ENCODE results near the gene NPY1R.

NPY1R gene

DNA sequence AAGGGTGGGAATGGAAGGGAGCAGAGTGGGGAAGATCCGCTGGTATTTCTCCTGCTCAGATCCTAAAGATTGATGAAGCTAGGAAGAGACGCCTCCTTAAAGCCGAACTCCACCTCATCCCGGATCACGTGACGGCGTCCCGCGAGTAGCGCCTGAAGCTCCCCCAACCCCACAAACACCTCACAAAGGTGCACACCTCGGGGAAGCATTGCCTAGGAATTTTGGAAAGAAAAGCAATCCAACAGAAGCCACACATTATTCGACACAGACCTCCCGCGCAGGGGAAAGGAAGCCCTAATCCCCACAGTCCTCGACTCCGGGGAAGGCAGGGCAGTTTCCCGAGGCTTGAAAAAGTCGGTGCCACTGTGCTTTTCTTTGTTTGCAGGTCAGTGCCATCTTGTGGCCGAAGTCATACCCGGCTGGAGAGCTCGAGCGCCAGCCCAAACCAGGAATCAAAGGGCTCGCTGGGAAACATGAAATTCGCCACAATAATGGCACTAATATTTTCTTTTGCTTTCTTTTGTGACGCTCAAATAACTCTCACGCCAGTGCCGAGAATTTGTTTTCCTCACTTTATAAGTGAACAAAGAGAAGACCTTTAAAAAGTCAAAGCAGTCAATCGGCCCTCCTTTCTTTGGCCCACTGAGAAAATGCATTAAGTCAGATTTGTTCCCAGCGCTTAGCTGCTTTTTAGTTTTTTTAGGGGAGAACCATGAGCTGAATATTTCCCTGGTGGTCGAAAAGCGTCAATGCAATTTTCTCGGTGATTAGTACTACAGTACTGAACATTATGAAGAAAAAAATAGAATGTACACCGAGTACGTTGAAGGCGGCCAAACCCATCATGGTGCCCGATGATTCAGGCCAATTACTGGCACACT is at the start of gene NPY1R:
TSS of gene NPY1R (minus strand) at position 71 of the 881 bp plus-strand sequence. CDS start 6,042 bp downstream, outside the sequence.
- in situ Hi-C loops (cut with MboI; ENCODE audit: low sequenced_read_pairs) = no loop called here

DNA sequence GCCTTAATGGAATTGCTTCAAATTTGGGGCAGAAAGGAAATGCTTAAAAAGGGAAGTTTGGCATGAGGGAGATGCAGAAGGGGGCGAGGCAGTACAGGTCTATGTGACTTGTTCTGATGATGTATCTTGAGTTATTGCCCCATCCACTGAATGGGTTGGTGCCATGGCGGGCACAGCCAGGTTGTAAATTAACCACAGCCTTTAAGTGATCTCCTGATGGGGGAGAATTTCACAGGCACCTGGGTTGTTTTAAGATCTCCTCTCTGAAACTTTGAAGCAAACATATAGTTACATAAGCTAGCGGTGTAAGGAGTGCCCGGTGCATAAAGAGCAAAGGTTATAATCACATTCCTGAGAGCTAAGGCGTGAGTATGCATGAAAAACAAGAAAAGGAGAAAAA is 48.3 kb upstream of the NPY1R start:
- in situ Hi-C loops (cut with MboI; ENCODE audit: low sequenced_read_pairs) = no loop called here

DNA sequence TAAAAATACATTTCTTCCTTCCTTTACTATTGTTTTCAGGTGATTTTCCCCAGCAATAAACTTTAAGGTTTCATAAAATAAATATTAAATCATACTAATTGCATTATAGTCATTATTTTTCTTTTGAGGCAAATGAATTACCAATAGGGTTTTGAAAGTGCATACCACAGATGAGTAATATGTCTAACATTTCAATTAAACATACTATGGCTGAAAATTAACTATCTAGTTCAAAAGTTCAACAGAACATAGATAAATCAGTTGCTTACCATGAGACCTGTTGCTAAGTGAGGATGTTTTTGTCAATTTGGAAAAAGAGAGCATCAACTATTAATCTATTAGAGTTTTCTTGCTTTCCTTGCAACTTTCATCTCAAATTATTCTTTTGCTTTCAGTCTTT is 46.3 kb upstream of the NPY1R start:
- in situ Hi-C loops (cut with MboI; ENCODE audit: low sequenced_read_pairs) = no loop called here

DNA sequence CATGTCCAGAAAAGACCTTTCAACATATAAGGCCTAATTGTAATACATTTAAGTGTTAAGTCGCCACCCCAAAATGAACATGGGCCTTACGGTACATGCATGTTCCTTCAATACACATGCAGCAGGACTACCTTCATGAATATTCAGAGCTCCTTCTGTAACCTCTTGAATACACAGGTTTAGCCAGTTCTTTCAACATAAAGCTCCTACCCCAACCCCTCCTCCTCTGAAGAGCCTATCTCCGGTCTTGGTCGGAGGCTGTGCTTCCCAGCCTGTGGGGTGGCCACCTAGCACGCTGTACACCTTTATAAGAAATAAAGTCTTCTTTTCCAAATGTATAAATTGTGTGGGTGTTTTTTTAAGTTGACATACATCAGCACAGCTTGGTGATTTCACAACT is 39.6 kb upstream of the NPY1R start:
- in situ Hi-C loops (cut with MboI; ENCODE audit: low sequenced_read_pairs) = no loop called here

DNA sequence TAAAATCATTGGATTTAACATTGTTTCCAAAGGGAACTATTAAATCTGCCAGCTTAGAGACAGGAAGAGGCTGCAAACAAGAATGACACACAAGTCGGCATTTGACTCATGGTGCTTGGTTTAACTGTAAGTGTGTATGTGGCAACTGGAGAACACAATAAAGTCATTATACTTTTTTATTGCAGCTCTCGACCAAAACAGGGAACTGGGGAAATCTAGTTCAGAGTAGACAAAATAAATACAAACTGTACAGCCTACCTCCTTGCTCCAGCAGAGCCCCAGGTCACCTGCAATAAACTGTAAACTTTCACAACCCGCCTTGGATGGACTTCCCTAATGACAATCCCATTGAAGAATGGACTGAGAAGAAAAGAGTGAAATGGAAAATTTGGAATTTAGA is 35.3 kb upstream of the NPY1R start:
- in situ Hi-C loops (cut with MboI; ENCODE audit: low sequenced_read_pairs) = no loop called here

DNA sequence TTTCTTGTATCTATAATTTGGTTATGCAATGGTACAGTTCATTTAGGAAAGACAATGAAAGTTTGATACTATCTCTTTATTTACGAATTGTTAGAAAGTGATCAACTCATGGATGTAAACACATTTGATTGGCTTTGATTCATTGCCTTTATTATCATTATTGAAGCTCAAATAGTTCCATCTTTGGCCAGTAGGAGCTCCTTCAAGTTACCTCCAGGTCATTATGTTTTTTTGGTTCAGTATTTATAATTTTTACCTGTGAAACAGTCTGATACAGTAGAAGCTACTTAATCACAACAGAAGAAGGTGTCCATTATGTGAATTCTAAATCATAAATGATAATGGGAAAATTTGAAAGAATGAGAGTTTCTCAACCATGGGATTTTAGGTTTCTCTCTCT is 23.7 kb upstream of the NPY1R start:
- in situ Hi-C loops (cut with MboI; ENCODE audit: low sequenced_read_pairs) = no loop called here

DNA sequence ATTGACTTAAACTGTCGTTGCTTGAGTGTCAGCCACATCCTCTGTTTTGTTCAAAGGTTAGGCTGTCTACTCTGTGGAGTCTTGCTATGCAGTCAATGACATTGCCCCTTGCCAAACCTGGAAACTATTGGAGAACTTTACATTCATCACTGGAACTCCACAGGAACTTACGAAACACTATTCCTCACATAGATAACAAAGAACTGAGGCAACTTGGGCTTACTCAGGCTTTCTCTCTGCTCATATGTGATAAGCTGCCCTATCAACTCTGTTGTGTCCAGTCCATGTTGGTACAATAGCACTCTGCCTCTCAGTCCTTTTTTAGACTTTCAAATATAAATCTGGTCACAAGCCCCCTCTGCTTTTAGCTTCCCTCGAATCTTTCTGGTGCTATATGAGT is 20.7 kb upstream of the NPY1R start:
- in situ Hi-C loops (cut with MboI; ENCODE audit: low sequenced_read_pairs) = no loop called here

DNA sequence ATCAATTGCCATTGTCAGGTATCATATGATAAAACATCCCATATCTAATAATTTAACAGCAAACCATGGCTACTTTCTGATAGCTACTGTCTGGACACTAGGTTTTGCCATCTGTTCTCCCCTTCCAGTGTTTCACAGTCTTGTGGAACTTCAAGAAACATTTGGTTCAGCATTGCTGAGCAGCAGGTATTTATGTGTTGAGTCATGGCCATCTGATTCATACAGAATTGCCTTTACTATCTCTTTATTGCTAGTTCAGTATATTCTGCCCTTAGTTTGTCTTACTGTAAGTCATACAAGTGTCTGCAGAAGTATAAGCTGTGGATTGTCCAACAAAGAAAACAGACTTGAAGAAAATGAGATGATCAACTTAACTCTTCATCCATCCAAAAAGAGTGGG is 18.3 kb upstream of the NPY1R start:
- in situ Hi-C loops (cut with MboI; ENCODE audit: low sequenced_read_pairs) = no loop called here

DNA sequence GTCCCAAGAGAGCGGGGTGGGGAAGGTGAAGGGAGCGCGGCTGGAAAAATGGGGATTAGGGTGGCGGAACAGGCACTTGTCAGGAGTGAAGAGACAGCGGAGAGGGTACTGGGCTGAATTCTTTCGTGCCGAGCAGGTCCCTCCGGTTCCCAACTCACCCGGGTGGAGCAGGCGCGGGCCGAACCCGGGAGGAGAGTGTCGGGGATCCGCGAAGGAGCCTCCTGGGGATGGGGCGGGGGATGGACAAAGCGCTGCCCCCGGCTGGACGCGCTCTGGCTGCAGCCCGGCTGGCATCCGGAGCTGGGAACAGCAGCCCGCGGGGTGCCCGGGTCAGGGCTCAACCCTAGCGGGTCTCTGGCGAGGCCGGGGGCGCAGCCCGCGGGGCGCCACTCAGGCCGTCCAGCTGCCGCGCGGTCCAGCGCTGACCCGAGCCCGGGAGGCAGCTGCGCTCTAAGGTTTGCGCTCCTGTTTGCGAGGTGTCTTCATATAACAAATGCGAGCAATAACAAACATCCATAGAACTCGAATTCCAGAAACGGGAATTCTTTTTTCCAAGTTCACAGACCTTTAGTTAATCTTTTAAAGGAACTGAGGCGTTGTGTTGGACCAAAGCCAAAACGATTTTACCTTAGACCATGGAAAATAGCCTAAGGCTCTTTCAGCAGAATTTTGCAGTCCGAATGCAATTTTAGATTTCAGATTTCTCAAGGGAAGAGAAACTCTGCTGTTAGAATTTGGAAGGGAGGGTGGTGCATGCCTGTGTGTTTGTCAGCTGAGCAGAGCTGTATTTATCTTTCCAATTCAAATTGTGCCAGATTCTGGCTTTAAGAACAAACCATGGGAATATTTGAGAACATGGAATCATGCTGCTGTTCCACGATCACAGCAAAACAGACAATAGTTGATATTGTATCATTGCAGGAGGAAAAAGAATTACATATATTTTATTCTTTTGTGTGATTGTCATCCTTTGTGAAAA is 12.0 kb upstream of the NPY1R start:
- in situ Hi-C loops (cut with MboI; ENCODE audit: low sequenced_read_pairs) = no loop called here

DNA sequence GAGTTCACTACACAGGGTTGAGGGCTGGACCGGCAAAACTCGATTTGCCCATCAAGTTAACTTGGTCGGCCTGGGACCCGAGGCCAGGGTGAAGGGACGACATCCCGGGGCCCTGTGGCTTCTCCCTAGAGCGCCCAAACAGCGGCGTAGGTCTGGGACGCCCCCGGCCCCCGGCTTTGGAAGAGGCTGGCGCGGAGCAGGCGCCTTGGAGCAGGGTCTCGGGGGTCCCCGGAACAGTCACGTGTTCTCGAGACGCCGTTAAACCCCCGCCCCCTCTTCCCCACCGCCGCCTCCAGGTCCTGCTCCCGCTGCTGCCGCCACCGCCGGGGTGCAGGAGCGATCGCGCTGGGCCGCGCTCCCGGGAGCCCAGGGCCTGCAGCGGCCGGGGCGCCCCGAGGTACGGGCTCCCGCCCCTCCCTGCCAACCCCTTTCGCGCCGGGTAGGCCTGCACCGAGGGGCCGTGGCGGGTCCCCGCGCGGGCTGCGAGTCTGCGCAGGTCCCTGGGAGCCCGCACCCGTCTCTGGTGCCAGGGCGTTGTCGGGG is 11.3 kb upstream of the NPY1R start, which contains the start of gene NPY5R:
TSS of gene NPY5R (plus strand) at position 289 of the 543 bp plus-strand sequence. CDS start 6,382 bp downstream, outside the sequence.
- in situ Hi-C loops (cut with MboI; ENCODE audit: low sequenced_read_pairs) = no loop called here

DNA sequence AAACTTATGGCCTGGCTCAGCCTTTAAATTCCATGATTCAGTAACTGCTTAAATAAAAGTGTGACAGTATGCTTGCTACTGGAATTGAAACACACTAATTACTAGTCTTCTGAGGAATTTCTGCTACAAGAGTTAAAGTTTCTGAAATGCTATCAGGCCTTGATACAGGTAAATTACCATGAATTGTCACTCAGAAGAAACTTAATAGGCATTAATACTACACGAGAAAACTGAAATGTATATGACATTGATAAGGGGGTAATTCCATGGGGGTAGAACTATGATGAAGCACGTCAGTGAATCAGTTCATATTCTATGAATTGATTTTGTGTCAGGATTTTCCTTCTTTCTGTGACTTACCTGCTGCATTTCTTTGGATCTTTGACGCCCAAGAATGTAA is 3.0 kb upstream of the NPY1R start:
- in situ Hi-C loops (cut with MboI; ENCODE audit: low sequenced_read_pairs) = no loop called here

DNA sequence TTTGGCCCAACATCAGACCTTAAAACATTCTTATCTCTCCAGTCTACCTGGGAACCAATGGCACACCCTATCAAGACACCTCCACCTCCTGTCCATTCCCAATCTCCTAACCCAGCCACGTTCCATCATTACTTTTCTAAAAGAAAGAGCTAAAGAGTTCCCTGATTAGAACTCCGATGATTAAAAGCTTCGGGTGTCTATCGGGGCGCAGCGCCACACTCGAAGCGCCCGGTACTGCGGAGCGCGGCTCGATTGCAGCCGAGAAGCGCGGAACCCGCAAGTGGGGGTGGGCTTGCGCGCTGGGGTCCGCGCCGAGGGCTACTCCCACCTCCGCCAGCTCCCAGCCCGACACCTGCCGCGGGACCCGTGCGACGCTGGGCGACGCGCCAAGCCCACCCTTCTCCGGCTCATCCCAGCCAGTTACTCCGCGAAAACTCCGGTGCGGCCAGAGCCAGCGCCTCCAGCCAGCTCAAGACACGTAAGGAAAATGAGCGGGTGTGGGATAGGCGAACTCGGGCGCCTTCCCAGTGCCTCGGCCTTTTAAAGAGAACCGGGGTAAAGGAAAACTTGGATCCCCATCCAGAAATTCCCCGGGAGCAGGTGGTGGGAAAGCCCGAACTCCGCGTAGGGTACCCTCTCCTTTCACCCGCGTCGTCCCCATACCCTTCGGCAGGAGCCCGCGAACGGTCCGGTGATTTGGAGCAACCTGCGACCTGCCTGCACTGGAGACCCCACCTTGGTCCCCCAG is 593 bp downstream of the NPY1R start:
- in situ Hi-C loops (cut with MboI; ENCODE audit: low sequenced_read_pairs) = no loop called here

DNA sequence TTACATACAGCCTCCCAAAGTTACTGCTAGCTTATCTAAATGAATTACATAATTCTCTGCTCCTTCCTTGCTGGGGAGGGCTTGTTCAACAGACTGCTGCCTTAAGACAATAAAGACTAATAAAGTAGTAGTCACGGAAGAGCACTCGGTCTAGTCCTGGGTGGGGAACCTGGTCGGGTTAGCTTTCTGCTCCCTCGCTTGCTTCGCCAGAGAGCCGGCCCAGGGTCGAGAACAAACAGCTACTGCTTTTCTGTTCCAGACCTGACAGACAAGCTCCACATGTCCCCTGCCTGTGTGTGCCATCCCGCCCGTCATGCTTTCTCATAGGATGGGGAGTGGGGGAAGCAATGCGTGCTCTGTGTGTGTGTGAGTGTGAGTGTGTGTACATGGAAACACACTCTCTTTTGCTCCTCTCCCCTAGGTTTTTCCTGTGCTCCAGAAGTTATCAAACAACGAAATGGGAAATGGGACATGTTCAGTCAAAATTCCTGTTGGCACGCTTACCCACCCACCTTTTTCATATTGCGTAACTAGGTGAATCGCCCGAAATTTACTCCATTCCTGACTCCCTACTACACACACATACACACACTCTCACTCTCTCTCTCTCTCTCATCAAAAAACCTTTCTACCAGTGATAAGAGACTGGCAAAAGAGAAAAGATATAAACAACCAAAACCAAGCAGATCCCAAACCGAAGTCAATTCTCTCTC is 1.3 kb downstream of the NPY1R start:
- in situ Hi-C loops (cut with MboI; ENCODE audit: low sequenced_read_pairs) = no loop called here

DNA sequence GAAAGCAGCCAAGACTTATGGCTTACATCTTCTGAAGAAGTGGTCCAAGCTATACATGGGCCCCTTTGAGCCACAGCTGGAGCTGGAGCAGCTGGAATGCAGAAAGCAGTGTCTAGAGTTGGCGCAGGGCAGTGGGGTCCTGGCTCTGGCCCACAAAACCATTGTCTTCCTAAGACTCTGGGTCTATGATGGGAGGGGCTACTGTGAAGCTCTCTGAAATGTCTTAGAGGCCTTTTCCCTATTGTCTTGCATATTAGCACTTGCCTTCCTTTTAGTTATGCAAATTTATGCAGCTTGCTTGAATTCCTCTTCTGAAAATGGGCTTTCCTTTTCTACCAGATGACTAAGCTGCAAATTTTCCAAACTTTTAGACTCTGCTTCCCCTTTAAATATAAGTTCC is 15.3 kb downstream of the NPY1R start:
- in situ Hi-C loops (cut with MboI; ENCODE audit: low sequenced_read_pairs) = no loop called here

DNA sequence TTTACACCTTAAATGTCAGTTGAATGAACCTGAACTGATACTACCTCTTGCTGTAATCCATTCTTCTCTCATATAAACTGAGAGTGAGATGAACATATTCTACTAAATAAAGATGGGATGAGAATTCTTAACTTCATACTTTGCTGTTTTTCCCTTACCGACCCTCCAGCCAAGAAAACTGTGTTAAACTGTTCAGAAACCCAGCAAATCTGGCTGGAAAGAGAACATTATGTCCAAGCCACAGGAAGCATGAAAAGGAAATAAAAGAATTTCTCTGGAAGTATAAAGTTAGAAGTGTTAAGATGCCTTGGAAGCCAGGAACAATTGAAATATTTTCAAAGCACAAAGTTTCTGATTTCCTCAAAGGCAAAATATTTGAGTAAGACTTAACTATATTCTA is 22.9 kb downstream of the NPY1R start:
- in situ Hi-C loops (cut with MboI; ENCODE audit: low sequenced_read_pairs) = no loop called here

DNA sequence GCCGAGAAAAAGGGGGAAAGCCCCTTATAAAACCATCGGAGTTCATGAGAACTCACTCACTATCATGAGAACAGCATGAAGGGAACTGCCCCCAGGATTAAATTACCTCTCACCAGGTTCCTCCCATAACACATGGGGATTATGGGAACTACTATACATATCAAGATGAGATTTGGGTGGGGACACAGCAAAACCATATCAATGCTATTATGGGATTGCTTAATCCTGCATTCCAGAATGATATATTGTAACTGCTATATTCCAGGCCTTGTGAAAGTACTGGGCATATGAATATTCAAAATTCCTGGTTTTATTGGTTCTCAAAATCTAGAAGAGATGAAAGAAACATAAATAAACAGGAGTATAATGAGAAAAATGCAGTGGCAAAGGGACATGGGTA is 29.3 kb downstream of the NPY1R start:
- in situ Hi-C loops (cut with MboI; ENCODE audit: low sequenced_read_pairs) = no loop called here

DNA sequence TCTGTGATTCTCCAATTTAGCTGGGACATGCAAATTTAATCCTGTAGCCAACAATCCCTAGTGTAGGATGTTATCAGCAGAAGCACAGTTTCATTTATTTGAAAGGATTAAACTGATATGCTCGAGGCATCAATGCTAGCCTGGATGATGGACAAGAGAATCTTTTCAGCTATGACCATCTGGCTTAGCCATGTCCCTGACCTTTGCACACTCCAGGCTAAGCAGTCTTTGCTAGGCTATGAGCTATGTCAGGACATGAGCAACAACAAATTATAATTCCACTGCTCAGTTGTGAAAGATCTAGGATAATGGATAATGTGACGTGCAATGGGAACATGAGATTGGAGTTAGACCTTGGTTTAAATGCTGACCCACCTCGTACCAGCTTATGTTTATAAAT is 32.0 kb downstream of the NPY1R start:
- in situ Hi-C loops (cut with MboI; ENCODE audit: low sequenced_read_pairs) = no loop called here

DNA sequence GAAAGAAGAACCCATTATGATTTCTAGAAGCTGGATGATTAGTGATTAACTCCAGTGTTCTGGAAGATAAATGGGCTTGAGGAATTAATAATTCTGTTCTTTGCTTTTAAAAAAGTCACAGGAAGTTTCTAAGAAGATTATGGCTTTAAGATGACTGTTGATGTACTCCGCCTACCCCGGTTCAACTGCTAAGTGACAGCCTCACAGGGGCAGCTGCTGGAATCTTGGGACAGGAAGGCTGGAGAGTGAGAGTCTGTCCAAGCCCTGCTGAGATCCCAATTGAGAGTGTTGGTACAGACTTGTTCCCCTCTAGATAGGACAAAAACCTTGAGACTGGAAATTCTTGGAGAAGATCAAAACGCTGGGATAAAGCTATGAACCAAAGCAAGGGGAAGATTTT is 37.3 kb downstream of the NPY1R start:
- in situ Hi-C loops (cut with MboI; ENCODE audit: low sequenced_read_pairs) = no loop called here

DNA sequence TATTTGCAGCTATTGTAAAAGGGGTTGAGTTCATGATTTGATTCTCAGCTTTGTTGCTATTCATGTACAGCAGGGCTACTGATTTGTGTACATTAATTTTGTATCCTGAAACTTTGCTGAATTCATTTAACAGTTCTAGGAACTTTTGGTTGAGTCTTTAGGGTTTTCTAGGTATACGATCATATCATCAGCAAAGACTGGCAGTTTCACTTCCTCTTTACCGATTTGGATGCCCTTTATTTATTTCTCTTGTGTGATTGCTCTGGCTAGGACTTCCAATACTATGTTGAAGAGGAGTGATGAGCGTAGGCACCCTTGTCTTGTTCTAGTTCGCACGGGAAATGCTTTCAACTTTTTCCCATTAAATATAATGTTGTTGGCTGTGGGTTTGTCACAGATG is 48.1 kb downstream of the NPY1R start:
- in situ Hi-C loops (cut with MboI; ENCODE audit: low sequenced_read_pairs) = no loop called here
